GM21825 (cell line): ENCODE results near the gene PLXNA2.

ENCODE experiments used
- ATAC-seq: cut with Tn5 transposase; IDR thresholded peaks from one replicate; pipeline ENCODE4 v1.9.1; 2021; ENCODE audit warnings: mild to moderate bottlenecking, moderate library complexity; ENCODE audit not compliant: unreplicated experiment

PLXNA2 gene

DNA sequence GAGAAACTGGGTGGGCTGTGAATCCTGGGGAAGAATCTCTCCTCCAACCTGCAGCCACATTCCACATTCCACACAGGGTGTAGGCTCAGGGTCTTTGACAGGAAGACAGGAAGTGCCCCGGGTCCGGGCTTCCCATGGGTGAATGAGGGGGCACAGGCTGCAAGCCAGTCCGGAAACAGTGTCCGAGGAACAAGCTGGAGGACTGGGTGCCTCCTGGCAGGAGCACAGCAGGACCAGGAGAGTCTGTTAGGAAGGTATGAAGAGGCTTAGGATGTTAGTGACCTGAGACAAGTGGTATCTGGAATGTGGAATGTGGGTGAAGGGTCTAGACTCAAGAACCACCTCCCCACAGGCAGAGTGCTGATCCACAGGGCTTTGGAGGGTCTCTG is 212.3 kb downstream of the PLXNA2 start:
- ATAC-seq = no peak

DNA sequence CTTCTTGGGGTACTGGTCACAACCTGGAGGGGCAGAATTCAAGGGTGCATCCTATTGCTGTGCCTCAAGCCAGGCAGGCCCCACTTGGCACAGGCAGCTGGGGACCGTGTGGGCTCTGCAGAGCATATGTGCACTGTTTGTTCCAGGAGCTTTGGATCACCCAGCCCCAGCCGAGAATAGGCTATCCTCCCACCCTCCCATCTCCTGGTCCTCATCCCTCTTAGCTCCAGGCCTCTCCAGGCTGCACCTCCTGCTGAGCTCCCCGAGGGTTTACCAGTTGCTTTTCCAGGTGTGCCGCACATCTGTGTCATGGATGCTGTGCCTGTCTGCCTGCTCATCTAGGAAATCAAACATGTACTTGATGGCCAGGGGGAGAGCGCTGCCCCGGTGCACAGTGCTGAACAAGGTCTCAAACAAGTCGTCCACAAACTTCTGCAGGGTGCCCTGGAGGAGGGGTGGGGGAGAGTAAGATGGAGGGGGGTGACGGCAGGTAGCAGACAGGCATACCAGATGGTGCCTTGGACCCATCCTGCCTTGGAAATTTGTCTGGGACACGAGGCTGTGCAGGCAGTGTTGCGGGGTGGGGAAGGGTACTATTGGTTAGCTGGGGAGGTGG is 212.8 kb downstream of the PLXNA2 start:
- ATAC-seq = no peak

DNA sequence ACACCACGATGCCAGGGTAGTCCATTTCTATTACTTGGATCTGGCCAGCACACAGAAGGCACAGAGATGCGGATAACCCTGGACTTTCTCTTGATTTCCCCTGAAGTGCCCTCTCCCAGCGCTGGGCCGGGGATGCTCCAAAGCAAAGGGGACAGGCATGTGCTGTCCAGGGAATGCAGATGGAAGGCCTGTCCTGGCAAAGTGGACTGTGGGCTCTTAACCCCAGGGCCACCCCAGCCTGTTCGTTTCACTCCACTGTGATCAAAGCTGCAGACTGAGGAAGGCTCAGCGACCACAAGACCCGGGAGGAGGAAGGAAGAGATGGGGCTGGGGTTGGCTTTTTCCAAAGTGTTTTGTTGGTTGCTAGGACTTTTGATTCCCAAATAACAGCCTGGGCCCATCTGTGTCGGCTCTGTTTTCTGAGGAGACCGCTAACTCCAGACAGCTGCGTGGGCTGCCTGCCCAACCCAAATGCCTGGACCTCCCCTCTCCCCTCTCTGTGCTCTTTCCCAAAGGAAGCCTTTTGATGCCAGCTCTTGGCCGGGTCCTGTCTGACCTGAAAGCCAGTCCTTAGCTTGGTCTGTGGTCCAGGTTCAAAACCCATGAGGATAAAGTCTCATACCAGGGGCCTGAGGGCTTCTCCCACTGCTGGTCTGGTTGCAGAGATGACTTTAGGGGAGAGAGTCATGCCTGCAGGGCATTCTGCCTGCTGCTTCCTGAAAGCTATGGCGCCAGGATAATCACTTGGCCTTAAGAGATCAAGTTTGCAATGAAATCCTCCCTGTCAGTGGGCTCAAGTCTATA is 213.7 kb downstream of the PLXNA2 start:
- no peak for ATAC-seq

DNA sequence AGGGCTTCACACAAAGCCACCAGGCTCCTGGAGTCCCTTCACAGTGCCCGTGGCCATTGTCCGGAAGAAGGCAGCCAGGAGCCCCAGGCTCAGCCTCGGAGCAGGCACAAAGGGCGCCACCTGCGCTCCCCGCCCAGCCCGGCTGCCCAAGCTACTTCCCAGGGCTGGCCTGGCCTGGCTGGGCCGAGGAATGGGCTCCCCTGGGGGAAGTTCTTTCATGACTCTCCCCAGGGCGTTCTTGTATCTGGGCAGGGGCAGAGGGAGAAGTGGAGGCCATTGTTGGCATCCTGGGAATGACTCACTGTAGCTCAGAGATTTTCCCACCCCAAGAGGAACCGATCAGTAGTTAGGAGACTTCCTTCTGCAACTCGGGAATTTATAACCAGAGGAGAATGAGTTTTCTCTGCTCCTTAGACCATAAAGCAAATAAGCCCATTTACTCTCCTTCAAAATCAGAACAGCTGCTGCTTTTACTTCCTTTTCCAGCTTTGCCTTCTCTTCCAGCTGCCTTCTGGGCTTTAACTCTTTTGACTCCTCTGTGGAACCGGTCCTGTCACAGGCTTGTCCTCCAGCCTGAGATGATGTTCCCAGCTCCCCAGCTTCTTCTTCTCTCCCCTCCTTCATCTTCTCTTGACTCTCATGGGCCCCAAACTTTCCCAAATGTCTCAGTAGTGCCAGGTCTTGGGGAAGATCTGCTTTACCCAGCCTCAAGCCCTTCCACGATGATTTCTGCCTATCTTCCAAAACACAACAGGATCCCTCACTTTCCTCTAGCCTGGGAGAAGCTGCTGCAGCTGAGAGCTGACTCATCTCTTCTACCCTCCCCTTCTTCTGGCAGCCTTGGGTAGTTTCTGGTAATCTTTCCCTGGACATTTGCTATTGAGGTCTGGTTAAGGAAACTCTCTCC is 214.6 kb downstream of the PLXNA2 start:
- no peak for ATAC-seq

DNA sequence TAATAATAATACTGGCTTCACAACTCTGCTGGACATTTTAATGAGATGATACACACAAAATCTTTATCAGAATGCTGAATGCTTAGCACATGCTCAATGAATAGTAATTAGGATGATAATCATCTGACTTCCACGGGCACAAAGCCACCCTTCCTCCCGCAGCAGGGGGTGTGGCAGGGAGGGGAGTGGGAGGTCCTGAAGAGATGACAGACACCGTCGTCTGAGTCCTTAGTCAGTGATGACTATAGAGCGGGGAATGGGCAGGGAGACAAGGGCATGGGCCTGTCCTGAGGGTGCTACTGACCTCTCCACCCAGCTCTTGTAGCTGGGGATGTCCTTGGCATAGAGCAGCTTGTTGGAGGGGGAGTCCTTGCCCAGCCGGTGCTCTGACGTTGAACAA is 215.7 kb downstream of the PLXNA2 start:
- ATAC-seq = no peak

DNA sequence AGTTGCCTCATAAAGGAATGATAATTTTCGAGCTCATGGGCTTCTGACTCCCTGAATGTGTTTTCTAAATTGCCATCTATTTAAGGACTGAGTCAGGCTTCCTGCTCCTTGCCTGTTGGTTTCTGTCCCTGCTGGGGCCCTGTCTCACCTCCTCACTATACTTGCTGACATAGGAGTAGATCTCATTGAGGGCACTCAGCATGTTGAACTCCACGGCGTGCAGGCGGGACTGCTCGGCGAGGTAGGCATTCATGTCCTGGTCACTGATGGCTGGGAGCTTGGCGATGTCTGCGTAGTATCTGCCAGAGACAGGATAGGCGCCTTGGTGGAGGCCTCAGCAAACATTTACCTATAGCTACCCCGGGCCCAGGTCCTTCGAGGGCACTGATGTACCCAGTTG is 216.3 kb downstream of the PLXNA2 start:
- ATAC-seq = no peak

DNA sequence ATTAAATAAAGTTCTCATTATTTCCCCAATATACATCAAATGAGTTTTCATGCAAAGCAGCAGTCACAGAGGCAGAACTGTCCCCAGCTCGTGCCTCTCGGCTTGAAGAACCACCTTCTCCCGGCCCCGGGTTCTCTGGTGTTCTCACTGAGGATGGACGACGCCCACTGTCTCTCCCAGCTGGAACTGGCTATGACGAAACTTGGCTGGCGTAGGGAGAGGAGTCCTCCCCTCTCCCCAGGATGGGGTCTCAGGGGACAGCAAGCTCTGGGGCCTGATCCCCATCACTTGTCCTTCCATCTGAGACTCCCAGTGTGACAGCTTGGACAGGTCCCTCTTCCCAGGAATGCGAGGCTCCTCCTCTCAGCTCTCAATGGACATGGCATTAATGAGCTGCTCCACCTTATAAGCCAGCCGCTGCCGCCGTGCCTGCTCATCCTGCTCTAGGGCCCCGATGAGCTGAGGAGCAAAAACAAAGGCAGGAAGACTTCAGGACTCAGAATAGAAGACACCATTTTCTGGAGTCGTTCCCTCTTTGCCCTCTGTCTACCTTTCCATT is 217.2 kb downstream of the PLXNA2 start:
- no peak for ATAC-seq

DNA sequence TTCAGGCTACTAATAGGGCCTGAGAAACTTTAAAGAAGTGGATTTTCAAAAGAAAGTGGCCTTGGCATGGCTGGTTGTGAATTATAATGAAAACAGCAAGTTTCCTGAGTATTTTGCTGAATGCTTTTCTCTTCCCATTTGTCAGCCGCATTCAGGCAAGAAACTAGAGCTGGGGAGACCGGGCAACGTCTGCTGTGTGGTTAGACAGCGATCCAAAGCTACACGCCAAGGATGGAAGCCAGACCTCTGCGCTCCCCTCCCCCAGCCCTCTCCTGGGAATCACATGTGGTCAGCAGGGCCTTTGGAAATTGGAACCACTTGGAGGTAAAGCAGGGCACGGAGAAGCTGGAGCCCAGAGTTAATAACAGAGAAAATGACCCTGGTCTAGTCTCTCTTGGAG is 219.2 kb downstream of the PLXNA2 start:
- ATAC-seq = no peak

DNA sequence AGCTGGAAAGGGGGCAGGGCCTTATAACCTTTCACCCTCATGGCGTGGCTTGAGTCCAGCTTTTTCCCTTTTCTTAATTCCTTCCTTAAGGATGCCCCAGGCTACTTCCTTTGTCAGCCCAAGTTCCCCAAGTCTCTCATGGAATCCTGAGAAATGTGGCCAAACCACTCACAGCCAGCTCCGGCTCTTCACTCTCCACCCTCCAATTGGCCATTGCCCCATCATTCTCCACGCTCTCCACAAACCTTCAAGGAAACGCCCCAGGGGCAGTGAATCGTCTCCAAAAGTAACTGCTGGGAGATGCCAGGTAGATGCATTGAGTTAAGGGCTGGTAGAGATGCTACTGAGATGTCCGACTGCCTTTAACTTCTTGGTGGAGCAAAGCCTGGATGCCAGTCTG is 219.8 kb downstream of the PLXNA2 start:
- ATAC-seq = no peak

DNA sequence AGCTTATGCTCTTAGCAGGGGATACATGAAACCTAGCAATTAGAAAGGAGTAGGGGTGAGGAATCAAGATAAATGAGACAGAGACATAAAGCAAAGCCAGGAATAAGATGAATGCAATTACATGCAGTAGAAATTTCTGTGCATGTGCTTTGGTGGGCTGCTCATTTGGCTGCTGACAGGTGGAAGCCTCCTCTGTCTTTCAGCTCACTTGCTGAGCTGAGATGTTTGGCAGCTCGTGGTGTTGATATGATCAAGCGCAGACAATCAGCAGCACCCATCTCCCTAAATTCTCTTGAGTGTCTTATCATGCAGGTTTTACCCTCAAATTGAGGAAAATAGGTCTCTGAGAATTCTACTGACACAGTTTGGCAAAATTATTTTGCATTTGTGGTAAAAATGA is 224.9 kb downstream of the PLXNA2 start:
- ATAC-seq = no peak

DNA sequence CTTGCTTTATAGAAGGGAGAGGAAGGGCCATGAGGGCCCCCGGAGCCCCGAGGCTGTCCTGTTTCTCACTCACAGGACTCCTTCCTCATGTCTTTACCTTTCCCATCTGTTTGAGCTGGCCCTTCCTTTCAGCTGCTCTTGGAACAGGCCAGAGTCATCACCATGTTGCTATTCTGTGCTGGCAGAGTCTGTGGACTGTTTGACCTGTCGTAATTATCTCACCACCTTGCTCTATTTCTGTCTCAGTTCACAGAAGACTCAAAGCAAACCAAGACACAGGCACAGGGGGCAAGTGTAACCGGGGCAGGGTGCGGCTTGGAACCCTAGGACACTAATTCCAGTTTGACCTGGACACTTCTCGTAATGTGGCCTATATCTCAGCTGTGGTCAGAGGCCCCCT is 228.9 kb downstream of the PLXNA2 start:
- no peak for ATAC-seq

DNA sequence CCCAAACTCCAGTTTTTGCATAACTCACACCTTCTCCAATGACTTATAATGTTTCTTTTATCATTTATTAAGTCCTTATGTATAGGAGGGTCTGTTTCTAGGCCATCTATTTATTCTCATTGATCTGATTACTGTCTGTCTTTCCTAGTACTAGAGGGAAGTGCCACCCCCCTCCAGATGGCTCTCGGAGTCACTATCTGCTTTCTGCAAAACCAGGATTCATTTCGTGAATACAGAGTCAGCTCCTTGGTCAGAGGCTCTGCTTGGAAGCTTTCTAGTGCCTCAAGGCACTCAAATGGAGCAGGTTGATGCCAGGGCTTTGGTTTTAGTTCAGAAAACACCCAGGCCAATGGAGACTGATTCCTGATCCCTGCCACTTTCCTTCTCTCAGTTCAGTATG is 231.0 kb downstream of the PLXNA2 start:
- no peak for ATAC-seq

DNA sequence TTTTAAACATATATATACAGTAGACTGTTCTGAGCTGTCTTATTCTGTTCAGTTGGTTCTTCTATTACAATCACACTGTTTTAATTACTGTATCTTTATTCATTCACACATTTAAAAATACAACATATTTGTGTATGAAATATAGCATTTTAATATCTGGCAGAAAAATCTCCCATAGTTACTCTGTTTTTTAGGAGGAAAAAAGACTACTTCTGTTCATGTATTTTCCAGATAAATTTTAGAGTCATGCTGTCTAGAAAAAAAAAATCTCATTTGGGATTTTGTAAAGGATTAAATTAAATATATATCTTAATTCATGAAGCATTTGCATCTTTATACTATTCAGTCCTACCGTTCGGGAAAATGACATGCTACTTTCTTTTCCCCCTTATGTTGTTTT is 231.5 kb downstream of the PLXNA2 start:
- ATAC-seq = no peak

DNA sequence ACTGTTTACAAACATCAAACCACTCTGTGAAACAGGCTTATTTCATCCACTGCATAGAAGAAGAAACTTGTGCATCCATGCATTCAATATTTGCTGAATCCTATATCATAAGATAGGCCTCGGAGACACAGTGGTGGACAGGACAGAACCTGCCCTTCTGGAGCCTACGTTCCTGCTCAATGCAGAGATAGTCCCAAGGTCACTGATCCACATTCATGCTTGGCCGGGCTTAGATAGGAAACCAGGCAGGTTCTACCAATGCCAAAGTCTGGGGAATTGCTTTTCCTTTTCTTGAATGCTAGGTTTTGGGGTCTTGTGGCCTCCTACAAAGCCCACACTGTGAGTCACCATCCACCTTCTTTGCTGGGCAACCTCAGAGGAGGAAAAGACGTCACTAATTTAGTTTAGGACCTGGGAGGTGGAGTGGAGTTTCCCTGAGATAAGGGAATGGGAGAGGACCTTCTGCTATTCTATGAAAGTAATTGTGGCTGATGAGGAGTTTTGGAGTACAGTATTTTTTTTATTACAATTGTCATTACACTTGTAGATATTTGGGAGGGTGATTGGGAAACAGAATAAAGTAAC is 233.6 kb downstream of the PLXNA2 start:
- no peak for ATAC-seq

DNA sequence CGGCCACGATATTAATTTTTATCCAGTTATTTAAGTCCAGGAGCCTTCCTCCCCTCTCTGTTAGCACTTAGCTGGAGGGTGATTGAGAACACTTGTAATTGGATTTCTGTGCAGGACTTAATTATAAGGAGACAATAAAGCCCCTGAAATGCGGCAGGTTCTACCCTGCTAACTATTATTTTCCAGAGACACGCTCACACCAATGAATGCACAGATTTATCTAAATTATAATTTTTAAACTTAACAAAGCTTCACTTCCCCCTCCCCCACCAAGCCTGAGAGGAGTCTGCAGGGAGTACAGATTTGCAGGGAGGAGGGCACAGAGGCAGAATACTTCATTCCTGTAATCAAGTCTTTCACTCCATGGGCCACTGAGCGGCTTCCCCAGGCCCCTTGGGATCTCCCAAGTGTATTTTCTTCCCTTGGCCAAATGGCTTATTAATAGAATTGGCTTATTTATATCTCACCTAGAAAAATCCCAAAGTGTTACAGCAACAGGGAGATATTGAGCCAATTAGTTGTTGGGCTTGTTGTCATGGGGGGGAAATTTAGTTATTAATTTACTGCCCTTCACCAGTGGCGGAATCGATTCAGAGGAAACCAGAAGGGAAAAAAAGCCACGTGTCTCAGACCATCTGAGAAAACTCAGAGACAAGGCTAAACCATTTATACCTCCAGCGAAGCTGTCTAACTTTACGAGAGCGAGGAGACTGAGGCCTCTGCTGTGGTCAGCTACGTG is 234.3 kb downstream of the PLXNA2 start:
- ATAC-seq = no peak

DNA sequence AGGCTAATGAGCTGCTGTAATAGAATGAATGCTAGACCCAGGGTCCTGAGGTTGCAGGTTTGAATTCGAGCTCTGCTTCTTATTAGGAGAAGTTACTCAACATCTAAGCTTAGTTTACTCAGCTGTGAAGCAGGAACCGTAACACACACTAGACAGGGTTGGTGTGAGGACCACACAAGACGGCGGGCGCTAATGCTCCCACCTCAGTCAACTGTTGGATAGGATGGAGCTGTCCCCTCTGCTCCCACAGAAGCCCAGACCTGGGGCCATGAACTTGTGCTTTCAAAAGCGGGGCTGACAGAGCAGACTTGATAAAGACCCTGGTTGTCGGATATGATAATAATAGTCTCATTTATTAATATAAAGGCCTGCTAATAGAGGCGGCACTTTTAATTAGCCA is 234.9 kb downstream of the PLXNA2 start:
- no peak for ATAC-seq

DNA sequence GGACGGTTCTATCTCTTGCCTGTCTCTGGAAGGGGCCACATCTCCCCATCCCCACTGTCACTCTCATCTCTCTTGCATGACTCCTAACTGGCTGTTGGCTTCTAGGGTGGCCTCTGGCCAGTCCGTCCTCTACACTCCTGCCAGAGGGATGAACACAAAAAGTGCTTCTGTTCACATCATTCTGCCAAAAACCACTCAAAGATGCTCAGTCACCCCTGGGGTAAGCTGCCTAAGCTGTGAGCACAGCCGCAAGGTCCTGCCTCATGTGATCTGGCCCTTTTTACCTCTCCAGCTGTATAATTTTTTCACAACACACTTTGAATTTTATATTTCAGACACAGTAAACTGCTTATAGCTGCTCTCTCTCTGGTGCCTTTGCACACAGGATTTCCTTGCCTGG is 235.7 kb downstream of the PLXNA2 start:
- no peak for ATAC-seq

DNA sequence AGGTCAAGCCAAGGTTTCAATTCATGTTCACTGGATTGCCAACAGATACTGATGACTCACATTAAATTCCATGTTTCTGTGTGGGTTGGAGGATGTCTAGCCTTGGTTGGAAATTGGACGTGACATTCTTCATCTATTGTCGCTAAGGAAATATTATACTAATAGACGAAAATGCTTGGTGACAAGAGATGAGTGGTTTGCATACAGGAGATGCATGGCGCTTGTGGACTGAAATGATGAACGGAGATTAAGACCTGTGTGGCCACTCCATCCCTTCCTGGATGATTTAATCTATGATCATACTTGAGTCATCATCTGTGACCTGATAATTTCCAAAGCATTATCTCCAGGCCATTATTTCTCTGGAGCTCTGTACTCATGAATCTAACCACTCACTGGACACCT is 236.2 kb downstream of the PLXNA2 start:
- no peak for ATAC-seq

DNA sequence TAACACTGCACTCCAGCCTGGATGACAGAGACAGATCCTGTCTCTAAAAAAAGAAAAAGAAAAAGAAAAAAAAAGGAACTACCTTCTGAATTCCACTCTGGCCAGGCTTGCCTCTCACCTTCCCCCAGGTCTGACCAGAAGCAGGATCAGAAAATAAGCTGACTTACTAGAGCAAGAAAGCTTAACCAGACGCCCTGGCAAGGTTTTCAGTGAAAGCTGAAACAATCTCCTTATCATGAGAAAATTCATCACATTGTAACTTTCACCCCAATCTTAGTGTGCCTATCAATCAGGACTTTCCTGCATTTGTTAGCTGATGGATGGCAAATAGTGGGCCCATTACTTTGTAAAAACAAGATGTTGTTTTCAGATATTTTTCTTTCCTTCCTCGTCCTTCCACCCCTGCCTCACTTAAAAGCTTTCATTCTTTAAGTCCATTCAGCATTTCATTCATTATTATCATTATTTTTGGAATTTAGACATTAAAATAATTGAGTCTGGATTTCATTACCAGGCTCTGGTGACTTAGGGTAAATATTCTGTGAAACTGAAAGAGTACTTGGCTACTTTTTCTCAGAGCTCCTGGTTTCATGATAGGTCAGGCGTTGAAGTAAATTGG is 236.8 kb downstream of the PLXNA2 start:
- no peak for ATAC-seq
